HT1080 (cell line): Measurements from ENCODE around the gene LAMA5. TPM values are rescaled to one million over a fixed set of nuclear protein-coding genes. Genes with fewer than 3 reads are reported as not detected.

Experiments used
- DNase-seq: peaks from one replicate; pipeline ENCODE4 v3.0.0-alpha.2; 2015; ENCODE audit warnings: low read depth
- polyA plus RNA-seq, 2 experiments: library from polyadenylated mRNA; depleted of rRNA; stranded (reverse); fragments of >200 nt; gene quantifications; 2 replicates each; pipeline ENCODE4 v1.2.3, GENCODE V29; 2015
- total RNA-seq: library from RNA; depleted of rRNA; stranded (reverse); fragments of >200 nt; shearing (Covaris generic); gene quantifications from 2 replicates; pipeline ENCODE4 v1.2.3, GENCODE V29; 2014; rRNA removed

Gene LAMA5, protein sequence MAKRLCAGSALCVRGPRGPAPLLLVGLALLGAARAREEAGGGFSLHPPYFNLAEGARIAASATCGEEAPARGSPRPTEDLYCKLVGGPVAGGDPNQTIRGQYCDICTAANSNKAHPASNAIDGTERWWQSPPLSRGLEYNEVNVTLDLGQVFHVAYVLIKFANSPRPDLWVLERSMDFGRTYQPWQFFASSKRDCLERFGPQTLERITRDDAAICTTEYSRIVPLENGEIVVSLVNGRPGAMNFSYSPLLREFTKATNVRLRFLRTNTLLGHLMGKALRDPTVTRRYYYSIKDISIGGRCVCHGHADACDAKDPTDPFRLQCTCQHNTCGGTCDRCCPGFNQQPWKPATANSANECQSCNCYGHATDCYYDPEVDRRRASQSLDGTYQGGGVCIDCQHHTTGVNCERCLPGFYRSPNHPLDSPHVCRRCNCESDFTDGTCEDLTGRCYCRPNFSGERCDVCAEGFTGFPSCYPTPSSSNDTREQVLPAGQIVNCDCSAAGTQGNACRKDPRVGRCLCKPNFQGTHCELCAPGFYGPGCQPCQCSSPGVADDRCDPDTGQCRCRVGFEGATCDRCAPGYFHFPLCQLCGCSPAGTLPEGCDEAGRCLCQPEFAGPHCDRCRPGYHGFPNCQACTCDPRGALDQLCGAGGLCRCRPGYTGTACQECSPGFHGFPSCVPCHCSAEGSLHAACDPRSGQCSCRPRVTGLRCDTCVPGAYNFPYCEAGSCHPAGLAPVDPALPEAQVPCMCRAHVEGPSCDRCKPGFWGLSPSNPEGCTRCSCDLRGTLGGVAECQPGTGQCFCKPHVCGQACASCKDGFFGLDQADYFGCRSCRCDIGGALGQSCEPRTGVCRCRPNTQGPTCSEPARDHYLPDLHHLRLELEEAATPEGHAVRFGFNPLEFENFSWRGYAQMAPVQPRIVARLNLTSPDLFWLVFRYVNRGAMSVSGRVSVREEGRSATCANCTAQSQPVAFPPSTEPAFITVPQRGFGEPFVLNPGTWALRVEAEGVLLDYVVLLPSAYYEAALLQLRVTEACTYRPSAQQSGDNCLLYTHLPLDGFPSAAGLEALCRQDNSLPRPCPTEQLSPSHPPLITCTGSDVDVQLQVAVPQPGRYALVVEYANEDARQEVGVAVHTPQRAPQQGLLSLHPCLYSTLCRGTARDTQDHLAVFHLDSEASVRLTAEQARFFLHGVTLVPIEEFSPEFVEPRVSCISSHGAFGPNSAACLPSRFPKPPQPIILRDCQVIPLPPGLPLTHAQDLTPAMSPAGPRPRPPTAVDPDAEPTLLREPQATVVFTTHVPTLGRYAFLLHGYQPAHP (N-terminal part only)
- total RNA-seq, result 12.1 and 20.1 TPM in 2 replicates
- 13.4 and 16.2 TPM in 2 replicates for polyA plus RNA-seq (2015; cell fraction: cytosol; rRNA removed)
- 181 and 184 TPM in 2 replicates for polyA plus RNA-seq (2015; cell fraction: nucleus; rRNA removed)

DNA sequence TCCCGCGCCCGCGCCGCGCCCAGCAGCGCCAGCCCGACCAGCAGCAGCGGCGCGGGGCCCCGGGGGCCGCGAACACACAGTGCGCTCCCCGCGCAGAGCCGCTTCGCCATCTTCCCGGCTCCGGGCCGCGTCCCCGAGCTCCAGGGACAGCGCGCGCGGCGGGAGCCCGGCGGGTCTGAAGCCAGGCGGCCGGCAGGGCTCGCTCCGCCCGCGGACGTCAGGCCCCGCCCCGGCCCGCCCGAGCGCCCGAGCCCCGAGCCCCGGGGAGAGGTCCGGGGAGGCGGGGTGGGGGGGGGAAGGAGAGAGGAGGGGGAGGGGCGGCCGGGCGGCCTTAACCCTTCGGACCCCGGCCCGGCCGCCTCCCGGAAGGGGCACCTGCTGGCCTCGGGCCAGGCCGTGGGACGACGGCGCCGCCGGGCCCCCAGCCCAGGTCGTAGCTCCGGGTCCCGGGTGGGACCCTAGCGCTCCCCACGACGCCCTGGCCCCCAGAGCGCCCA lies at the start of gene LAMA5:
Gene LAMA5, minus strand, starts transcription at position 177 of the 497 bp plus-strand sequence. Its CDS starts 67 bp downstream, at position 110.
- DNase-seq, result no peak

DNA sequence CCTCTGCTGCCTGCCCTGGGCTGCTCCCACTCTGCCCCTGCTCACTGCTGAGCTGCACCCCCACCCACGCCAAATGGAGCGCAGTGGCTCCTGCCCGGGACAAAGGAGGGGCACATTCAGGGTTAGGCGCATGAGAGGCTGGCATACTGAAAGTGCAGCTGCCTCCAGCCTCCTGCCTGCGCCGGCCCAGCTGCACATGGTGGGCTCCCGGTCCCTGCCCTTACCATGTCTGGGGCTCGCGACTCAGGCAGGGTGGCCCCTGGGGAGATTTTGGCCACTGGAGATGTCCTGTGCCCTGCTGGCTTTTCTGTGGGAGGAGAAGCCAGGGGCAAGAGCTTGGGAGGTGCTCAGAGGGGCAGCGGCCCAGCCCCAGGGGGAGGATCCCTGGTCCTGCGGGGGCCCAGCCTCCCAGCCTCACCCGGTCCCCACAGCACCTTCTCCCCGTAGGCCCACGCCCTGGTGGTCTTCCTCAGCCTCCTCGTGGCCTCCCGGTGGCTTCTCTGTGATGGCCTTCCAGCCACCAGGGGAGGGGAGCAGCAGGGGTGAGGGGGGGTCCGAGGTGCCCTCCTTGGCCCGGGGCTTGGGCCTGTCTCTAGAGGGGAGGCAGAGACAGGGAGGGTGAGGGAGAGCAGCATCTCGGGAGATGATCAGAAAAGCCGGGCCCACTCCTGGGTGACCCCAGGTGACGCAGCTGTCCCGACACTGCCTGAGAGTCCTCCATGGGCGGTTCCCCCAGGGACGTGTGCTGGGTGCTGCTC lies 48.4 kb upstream of the LAMA5 start:
- no peak for DNase-seq

DNA sequence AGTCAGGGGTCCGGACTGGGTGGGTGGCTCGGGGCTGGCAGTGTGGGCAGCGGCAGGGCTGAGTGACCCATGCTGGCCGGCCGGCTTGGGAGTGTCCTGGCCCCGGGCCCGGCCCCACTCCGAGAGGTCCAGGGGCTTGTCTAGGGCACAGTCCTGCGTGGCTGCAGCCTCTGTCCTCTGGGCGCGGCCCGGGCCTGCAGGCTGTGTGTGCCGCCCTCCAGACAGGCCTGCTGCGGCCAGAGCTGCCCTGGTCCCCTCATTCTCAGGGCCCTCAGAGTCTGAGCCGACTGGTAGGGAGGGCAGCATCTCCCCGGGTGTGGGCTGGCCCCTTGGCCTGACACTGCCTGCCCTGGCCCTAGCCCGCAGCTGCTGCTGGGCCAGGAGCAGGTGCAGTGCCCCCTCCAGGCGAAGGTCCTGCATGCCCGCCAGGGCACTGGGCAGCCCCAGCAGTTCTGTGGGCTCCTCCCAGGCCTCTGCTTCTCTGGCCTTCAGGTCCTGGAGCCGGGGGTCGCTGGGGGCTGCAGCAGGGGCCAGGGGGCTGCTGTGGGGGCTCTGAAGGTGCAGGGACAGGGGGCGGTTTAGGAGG lies 46.9 kb upstream of the LAMA5 start:
- DNase-seq, result peak; percentile 15

DNA sequence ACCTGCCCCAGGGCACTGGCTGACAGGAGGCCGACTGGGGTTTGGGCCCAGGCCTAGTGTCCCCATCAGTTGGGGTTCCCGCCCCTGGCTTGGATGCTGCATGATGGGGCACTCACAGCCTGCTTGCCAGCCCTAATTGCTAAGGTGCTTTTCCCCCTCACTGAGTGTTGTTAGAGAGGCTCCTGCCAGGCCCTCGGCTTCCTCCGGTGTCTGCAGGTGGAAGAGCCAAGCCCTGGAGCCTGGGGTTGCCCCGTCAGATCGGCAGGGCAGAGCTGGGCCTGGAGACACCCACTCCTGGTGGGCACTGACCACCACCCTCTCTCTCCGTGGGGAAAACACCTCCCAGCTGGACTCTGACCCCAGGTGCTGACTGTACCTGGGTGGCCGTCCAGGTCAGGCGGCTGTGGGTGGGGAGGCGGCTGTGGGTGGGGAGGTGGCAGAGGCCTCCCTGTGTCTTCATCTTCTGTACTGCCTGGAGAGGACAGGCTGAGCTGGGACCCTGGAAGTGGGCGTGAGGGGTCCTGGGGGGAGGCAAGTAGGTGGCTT lies 46.0 kb upstream of the LAMA5 start:
- no peak for DNase-seq

DNA sequence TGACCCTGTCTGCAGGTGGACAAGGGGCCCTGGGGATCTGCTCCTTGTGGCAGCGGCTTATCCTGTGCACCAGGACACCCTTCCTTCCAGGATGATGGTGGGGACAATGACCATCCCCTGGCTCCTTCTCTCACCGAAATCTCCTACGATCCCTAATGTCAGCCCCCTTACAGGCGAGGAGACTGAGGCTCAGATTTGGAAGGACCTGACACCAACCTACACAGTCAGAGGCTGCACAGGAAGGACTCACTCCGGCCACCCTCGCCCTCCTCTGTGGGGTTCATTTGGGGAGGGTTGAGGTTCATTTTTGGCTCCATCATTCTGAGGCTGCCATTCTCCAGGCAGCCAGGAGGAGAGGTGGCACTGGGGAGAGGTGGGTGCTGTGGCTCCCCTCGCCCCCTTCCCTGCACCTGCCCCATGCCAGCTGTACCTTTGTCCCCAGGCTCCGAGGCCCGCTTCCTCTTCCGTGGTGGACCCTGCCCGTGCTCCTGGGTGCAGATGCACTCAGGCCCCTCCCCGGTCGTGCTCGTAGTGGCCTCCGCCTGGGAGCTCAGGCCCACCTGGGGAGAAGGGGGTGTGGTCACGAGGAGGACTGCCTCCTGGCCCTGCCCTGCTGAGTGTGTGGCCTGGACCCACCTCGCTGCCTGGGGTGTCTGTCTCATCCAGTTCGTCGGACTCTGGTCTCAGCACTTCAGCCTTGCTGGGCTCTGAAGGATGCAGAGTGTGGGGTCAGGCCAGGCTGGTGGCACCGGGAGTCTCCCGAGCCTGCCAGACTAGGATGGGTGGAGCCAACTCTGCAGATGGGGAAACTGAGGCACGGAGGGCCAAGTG lies 45.3 kb upstream of the LAMA5 start:
- no peak for DNase-seq

DNA sequence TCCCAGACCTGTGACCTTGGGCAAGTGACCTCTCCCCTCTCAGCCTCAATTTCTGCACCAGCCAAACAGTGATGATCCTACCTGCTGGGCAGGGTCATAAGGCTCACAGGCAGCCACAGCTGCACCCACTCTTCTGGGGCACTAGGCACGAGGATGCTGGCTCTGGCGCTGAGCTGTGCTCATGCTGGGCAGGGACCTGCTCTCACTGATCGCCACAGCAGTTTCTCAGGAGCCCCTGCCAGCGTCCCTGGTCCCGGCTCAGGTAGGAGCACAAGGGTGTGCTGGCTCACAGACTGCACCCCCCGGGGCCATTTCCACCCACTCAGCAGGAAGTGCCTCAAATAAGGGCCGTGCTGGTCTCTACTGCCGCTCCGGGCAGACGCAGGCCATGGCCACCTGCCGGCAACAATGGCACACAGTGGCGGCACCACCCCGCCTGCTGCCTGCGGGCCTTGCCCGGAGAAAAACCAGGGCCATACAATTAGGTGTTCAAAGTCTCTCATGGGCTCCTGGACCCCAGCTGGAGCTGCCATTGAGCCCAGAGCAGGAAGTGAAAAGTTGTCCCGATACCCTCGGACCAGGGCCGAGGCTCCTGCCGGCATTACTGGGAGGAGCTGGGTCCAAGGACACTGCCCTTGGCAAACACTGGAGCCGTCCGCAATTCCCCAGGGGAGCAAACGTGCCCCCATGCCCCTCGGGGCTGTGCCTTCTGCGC lies 44.5 kb upstream of the LAMA5 start:
- no peak for DNase-seq

DNA sequence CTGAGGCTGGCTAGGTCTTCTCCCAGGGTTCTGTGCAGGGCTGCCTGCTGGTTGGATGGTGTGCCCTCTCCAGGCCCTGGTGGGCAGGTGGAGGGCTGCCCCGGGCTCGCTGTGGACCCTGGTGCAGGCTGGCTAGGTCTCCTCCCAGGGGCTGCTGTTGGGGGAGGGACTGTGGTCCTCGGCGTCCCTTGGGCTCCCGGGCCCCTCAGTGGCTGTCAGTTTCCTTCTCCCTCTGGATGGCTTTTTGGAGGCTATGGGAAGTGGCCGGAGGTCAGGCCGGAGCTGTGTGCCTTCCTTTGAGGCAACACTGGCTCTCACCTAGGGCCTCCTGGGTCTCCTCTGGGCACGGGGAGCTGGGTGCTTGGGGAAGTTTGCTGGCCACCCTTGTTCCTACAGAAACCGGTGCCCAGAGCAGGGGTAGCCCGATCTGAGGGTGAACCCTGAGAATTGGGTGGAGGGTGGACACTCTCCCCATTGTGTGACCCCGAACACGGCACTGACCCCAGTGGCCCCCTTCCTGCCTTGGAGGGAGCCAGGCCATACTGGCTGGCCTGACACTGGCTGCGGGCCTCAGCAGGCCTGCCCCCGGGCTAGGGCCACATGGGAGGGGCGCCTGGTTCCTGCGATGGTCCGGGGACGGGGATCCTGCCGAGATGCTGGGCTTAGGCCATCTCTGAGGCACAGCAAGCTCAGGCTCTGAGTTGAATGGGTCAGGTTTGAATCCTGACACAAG lies 43.8 kb upstream of the LAMA5 start:
- no peak for DNase-seq

DNA sequence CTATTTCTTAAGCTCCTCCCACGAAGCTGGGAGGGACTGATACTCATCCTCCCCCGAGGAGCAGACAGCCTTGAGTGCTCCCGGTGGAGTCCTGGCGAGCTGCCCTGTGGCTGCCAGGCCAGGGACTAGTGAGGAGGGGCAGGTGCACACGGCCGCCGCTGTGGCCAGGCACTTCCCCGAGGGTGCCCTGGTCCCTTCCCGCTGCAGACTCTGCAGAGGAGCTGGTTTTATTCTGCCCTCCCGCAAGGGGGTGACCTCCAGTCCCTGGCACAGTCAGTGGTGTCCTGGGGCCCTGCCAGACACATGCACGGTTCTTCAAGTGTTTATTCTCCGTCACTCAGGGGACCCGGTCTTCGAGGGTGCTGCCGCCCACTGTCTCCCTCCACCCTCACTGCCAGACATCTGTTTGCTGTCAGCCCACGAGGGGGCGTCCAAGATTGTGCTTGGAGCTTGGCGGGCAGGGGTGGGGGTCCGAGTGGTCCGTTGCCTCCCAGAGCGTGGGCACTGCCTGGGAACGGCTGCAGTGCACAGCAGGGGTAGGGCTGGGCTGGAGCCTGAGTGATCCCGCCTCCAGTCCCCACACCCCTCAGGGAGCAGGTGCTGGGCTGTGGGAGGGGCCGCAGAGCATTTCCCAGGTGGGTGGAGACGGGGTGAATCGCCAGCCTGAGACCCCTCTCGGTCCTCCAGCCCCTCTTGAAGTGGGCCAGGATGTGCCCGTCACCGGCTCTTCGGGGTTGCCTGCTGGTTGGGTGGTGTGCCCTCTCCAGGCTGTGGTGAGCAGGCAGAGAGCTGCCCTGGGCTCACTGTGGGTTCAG lies 43.0 kb upstream of the LAMA5 start:
- peak; percentile 32 for DNase-seq

DNA sequence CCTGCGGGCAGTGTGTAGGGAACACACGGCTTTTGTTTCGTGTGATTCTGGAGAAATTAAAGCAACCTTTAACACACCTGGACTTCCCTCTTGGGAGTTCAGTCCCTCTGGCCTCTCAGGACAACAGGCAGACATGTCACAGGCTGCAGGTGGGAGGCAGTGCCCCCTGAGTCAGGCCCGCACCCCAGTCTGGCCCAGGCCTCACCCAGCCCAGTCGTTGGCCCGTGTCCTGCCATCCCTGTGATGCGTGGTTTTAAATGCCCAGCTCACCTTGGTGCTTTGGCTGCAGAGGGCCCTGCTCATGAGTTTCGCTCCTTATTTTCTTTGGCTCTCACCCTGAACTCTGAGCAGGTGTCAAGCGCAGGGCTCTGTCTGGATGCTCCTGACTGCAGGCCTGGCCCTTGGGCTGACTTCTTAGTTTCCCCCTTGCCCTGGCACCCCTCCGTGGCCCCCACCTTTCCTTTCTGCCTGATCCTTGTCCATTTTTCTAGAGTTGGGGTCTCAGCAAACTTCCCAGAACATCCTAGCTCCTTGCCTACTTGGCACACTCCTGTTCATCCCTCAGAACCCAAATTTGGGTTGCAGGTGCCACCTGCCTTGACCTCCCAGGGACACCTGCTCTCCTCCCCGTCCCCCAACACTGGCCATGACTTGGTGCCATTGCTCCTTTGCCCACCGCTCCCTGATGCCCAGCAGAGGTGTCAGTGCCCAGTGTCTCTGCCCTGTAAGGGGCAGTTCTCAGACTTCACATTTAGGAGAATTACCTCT lies 42.2 kb upstream of the LAMA5 start:
- DNase-seq, result no peak

DNA sequence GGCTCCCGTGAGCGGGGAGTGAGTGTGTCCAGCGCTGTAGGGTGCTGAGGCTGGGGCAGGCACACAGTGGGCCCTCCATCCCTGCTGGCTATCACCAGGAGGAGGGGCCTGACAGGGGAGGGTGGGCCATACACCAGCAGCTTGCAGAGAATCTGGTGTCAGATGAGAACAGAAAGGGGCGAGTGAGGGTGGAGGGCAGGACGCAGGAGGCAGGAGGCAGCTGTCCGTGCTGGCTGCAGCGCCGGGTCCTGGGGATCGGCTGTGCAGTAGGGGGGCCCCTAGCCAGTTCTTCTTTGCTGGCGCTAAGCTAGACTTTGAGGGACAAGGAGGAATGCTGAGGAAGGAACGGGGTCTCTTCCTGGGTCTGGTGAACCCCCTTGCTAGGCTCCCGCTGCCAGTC lies 41.5 kb upstream of the LAMA5 start:
- no peak for DNase-seq

DNA sequence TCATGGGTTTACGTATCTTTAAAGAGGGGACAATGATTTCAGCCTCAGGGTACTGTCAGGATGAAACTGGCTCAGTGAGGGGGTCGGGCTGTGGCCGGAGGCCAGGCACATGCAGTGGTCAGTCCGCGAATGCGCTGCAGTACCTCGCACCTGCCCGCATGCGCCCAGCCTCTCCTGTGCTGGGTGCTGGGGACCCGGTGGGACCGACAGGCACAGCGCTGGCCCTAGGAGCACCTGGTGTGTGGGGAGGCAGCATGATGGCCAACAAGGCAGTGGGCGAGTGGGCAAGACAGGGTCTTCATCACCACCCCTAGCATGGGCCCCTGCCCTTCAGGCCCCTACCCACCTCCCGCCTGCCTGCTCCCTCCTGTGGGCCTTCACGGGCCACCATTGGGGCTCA lies 40.9 kb upstream of the LAMA5 start:
- DNase-seq, result no peak

DNA sequence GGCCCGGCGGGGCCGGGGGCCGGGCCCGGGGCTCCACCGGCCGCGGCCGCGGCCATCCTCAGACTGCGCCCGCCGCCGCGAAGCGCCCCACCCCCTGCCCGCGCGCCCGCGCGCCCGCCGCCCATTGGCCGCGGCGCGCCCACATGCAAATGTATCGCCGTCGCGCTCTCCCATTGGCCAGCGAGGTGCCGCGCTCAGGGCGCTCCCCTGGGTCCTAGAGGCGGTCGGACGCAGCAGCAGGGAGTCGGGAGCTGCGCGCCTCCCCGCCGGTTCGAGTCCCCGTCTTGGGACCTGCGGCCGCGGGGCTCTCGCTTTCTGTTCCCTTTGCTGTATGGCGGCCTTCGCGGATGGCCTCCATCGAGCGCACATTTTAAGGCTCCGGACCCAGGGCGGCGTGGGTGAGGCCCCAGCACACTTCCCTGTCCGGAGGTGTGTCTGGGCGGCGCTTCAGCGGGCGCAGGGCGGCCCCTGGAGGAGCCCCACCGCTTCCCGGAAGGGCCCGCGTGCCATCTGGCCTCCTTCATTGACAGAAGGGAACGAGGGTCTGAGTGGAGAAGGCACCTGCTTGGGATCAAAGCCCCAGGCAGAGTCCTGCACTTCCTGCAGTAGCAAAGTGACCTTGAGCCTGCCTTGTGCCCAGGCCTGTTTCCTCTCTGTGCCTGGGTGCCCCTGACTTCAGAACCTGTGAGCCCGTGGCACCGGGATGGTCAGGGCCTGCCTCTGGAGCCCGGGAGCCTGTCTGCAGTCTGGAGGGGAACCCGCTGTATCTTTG lies 40.3 kb upstream of the LAMA5 start, which contains the start of gene CABLES2:
Gene CABLES2, minus strand, starts transcription at position 65 of the 772 bp plus-strand sequence. Its CDS starts 9 bp downstream, at position 56.
- DNase-seq, result peak; percentile 88

DNA sequence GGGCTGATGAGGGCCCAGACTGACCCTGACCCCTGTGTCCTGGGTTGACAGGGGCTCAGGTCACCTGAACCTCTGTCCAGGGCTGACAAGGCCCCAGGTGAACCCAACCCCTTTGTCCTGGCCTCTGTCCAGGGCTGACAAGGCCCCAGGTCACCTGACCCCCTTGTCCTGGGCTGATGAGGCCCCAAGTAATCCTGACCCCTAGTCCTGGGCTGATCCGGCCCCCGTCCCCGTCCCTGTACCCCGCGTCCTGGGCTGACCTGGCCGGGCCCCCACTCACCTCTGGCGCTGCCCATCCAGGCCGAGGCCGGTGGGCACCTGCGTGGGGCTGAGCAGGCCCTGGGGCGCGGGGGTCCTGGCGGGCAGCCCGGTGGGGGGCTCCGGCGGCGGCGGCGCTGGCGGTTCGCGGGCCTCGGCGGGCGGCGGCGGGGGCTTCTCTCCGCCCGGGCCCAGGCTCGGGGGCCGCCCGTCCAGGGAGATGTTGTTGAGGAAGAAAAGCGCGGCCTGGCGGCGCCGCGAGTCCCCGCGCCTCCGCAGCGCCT lies 39.6 kb upstream of the LAMA5 start:
- DNase-seq, result no peak

DNA sequence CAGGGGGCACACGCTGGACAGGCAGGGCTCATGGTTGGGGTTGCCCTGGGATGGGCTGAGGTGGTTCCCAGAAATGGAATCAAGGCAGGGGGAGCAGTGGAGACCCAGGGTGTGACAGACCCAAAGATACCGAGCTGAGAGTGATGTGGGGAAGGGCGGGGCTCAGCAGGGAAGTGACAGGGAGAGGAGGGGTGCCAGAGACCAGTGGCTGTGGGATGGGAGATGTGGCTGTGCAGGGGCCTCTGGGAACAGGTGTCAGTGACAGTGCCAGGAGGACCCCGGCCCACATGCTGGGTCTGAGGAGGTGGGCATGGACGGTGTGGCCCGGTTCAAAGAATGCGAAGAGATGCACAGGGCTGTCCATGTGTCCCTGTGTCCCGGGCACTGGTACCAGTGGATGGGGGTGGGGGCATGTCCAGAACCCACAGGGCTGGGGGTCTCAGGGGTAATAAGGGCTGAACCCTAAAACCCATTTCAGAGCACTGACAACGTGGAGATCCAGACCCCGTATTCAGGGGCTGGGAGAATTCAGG lies 38.9 kb upstream of the LAMA5 start:
- DNase-seq, result no peak
